GM23248 (cell line): ENCODE results near the gene TMPRSS15.

ENCODE experiments used
- EZH2 ChIP-seq: fragments of 200-600 bp; sonication (generic); IDR thresholded peaks from 2 replicates; pipeline ENCODE4 v1.6.1; 2018; ENCODE audit warnings: antibody characterized with exemption, mild to moderate bottlenecking; ENCODE audit not compliant: insufficient read depth, poor library complexity, severe bottlenecking
- EZH2phosphoT487 ChIP-seq: fragments of 200-600 bp; sonication (generic); IDR thresholded peaks from 2 replicates; pipeline ENCODE4 v1.6.1; 2018; ENCODE audit warnings: antibody characterized with exemption, moderate library complexity, mild to moderate bottlenecking, low read depth; ENCODE audit not compliant: insufficient read depth

DNA sequence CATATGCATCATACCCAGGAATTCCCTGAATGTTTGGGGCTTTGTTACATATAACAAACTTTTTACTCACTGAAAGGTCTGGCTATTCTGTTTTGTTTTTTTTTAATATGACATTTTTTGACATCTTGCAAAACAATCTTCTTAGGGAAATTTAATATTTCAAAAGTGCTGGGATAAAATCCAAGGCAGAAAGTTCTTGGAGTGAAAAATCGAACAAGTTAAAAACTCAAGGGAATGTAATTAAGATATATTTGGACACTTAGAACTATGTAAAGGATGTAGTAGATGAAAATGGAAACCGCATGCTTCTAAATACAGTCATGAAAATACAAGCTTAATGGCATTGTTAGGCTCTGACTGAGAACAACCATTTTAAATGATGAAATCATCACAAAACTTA is 150.4 kb downstream of the TMPRSS15 start:
- TF ChIP-seq EZH2phosphoT487 (no peak), EZH2 (no peak)
